ENCODE results near the gene GSG1L.

The GSG1L gene

GRCh38 chr16:27781195-27781524, 282.4 kb downstream of the GSG1L start:
- H3K4me3 ChIP-seq (ENCODE audit: low read depth, low read length): no peak overlapping the region
- TF ChIP-seq, protein P1, sequence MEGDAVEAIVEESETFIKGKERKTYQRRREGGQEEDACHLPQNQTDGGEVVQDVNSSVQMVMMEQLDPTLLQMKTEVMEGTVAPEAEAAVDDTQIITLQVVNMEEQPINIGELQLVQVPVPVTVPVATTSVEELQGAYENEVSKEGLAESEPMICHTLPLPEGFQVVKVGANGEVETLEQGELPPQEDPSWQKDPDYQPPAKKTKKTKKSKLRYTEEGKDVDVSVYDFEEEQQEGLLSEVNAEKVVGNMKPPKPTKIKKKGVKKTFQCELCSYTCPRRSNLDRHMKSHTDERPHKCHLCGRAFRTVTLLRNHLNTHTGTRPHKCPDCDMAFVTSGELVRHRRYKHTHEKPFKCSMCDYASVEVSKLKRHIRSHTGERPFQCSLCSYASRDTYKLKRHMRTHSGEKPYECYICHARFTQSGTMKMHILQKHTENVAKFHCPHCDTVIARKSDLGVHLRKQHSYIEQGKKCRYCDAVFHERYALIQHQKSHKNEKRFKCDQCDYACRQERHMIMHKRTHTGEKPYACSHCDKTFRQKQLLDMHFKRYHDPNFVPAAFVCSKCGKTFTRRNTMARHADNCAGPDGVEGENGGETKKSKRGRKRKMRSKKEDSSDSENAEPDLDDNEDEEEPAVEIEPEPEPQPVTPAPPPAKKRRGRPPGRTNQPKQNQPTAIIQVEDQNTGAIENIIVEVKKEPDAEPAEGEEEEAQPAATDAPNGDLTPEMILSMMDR (IDR thresholded peaks at IDR 0.05; ENCODE audit: control insufficient read depth, extremely low read depth, insufficient read depth): no peak
- no peak for DNase-seq (ENCODE audit: low read depth)

GRCh38 chr16:27780468-27781194, 282.9 kb downstream of the GSG1L start:
- TF ChIP-seq, protein P1 (IDR thresholded peaks at IDR 0.05; ENCODE audit: control insufficient read depth, extremely low read depth, insufficient read depth): no peak
- H3K4me3 ChIP-seq (ENCODE audit: low read depth, low read length): no peak overlapping the region
- no peak for DNase-seq (ENCODE audit: low read depth)

DNA sequence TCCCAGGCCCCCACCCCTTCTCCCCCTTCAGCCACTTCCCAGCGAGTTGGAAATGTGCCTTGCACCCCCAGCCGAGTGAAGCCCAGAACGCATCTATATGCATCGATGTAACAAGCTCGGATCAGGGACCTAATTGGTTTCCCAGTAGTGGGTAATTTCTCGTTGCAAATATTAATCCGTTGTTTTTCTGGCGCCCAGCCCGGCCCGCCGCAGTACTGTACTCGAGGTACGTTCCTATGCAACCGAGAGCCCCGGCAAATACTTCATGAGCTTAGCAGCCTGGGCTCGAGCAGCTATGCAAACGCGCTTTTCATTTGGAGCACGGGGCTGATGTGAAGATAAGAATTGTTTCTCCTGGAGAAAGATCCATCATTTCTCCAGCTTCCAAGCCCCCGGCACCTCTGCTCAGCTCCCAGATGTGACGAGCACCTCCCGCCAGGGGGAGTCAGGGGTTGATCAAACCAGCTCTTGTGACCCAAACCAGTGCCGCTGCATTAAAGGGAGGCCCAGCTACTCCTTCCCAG, 283.8 kb downstream of the GSG1L start:
- DNase-seq (ENCODE audit: low read depth): no peak
- TF ChIP-seq, protein P1 (IDR thresholded peaks at IDR 0.05; ENCODE audit: control insufficient read depth, extremely low read depth, insufficient read depth): 0 out of 2 replicates have a peak, but pooled peaks have one; percentile 14
- no peak overlapping the region for H3K4me3 ChIP-seq (ENCODE audit: low read depth, low read length)

GRCh38 chr16:27778926-27779570, 284.5 kb downstream of the GSG1L start:
- DNase-seq (ENCODE audit: low read depth): no peak
- TF ChIP-seq, protein P1 (IDR thresholded peaks at IDR 0.05; ENCODE audit: control insufficient read depth, extremely low read depth, insufficient read depth): no peak
- no peak overlapping the region for H3K4me3 ChIP-seq (ENCODE audit: low read depth, low read length)

GRCh38 chr16:27778171-27778925, 285.2 kb downstream of the GSG1L start:
- TF ChIP-seq, protein P1 (IDR thresholded peaks at IDR 0.05; ENCODE audit: control insufficient read depth, extremely low read depth, insufficient read depth): no peak
- H3K4me3 ChIP-seq (ENCODE audit: low read depth, low read length): no peak overlapping the region
- no peak for DNase-seq (ENCODE audit: low read depth)

DNA sequence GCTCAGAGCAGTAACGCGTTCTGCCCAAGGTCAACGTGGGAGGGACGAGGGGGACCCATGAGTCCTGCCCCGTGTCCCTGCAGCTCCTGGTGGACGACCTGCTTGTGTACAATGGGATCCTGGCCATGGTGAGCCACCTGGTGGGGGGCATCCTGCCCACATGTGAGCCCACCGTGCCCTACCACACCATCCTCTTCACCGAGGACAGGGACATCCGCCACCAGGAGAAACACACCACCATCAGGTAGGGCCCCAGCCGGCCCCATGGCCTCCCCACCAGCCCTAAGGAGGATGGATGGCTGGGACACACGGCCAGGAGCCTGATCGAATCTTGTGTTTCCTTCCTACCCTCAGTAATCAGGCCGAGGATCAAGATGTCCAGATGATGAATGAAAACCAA, 286.0 kb downstream of the GSG1L start:
- no peak for DNase-seq (ENCODE audit: low read depth)
- TF ChIP-seq, protein P1 (IDR thresholded peaks at IDR 0.05; ENCODE audit: control insufficient read depth, extremely low read depth, insufficient read depth): no peak

More for the DNA sequence above, 286.0 kb downstream of the GSG1L start:
- no peak overlapping the region for H3K4me3 ChIP-seq (ENCODE audit: low read depth, low read length)
